SK-N-DZ (cell line): ENCODE measurements around the gene RESP18.
"Not testable (repeated sequence)": the region's sequence is repeated elsewhere in the genome, so short reads cannot be mapped to it uniquely, and the experiment has no call there.

Experiments
- DNase-seq: peaks from one replicate; pipeline ENCODE4 v3.0.0-alpha.2; 2015; ENCODE audit warnings: low spot score

RESP18 gene

GRCh38 chr2:219325657-219326315 lies 6.8 kb downstream of the RESP18 start:
- no peak for DNase-seq

GRCh38 chr2:219325136-219325535 lies 7.4 kb downstream of the RESP18 start:
- DNase-seq: no peak

- no peak for DNase-seq
Measured at GRCh38 chr2:219323434-219323833, 9.1 kb downstream of the RESP18 start.

- no peak for DNase-seq
Measured at GRCh38 chr2:219314804-219315468, 17.6 kb downstream of the RESP18 start.

- DNase-seq: not testable (repeated sequence)
Measured at GRCh38 chr2:219312683-219313263, 19.8 kb downstream of the RESP18 start.

GRCh38 chr2:219309278-219309677 lies 23.3 kb downstream of the RESP18 start, which contains the start of gene PTPRN:
Gene PTPRN (minus strand): TSS chr2:219309401. CDS start chr2:219309332, 69 bp downstream.
- DNase-seq: peak; percentile 82

GRCh38 chr2:219308142-219309101 lies 24.1 kb downstream of the RESP18 start:
- DNase-seq: peak; percentile 70

GRCh38 chr2:219306047-219306446 lies 26.5 kb downstream of the RESP18 start:
- no peak for DNase-seq

GRCh38 chr2:219304223-219304622 lies 28.3 kb downstream of the RESP18 start:
- DNase-seq: no peak

- no peak for DNase-seq
Measured at GRCh38 chr2:219302412-219302968, 30.1 kb downstream of the RESP18 start.

GRCh38 chr2:219300022-219300421 lies 32.5 kb downstream of the RESP18 start:
- no peak for DNase-seq

- no peak for DNase-seq
Measured at GRCh38 chr2:219299372-219299760, 33.2 kb downstream of the RESP18 start.

GRCh38 chr2:219298759-219299371 lies 33.7 kb downstream of the RESP18 start:
- DNase-seq: peak; percentile 74

- DNase-seq: no peak
Measured at GRCh38 chr2:219297766-219298456, 34.6 kb downstream of the RESP18 start.

- no peak for DNase-seq
Measured at GRCh38 chr2:219296631-219297391, 35.7 kb downstream of the RESP18 start.

GRCh38 chr2:219296142-219296541 lies 36.4 kb downstream of the RESP18 start:
- no peak for DNase-seq

GRCh38 chr2:219294356-219295351 lies 37.9 kb downstream of the RESP18 start:
- peak; percentile 89 for DNase-seq

- no peak for DNase-seq
Measured at GRCh38 chr2:219293736-219294231, 38.8 kb downstream of the RESP18 start.
